Activated CD8-positive, alpha-beta memory T cell treated with anti-CD3 and anti-CD28 coated beads, Interleukin-2, amount 50 U/mL, for 48 hours (primary cell): ENCODE results near the gene RASA2.
"Not testable (repeated sequence)": the region's sequence is repeated elsewhere in the genome, so short reads cannot be mapped to it uniquely, and the experiment has no call there.

ENCODE experiments used
- DNase-seq: peaks from one replicate; pipeline ENCODE4 v3.0.0-alpha.2; 2020

Gene RASA2

DNA sequence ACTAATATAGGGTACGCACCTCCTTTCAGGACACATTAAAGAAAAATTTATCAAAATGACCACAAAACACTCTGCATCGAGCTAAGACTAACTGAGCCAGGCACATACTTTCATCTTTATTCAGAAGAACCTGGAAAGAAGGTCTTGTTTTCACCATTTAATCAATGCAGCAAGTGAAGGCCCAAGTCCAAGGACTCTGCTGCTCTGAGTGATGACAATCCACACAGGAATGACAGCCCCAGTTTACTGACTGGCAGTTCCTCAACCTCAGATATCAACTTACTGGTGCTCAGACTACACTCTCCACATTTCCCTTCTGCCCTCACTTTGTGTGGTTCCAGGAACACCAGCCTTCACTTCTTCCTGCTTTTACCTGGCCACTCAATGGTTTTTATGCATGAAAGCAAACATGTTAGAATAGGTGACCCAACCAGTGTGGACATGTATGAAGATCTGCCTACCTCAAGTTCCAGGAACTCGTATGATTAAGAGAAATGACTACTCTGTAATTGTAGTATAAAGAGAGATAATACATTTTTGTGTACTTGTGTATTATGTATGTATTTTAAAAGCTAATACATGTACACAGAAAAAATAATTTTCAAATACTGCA, 29.1 kb upstream of the RASA2 start:
- no peak for DNase-seq

DNA sequence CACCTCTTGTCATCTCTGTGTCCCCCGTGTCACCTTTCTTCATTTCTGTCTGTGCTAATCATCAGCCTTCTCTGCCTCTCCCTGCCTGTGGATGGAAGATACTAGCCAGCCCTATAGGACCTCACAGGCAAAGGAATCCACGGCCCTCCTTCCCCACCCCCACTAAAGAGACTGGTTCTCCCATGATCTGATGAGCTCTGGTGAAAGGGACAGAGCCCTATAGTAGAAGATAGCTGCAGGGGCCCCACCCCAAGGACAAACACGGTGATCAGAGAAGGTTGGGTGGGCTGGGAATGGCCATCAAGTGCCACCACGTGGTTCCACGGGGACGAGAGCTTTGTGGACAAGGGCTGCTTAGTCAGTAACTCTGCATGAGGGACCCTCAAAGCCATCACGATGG, 27.8 kb upstream of the RASA2 start:
- no peak for DNase-seq

DNA sequence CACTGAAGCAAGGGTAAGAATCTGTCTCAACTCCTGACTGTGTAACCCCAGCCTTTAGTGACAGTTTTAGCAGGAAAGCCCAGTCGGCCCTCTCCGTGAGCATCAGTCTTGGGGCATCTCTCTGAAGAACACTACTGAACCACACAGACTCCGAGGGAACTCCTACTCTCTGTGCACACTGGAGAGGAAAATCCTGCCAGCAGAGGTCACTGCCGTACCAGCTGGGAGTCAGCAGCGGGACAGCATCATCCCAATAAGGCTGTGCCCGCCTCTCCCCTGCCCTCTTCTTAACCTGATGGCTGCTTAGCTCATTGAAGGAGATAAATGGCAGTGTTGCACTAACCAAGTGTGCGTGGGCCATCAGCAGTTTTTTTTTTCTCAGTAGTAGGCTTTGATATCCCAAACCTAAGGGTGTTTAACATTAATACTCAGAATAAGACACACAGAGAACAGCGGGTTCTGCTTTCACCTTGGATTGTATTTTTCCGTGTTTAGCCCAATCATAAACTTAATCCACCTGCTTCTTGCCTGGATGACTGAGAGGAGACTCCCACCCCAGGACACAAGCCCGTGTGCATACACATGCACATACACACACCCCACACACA, 26.6 kb upstream of the RASA2 start:
- DNase-seq: peak; percentile 92

DNA sequence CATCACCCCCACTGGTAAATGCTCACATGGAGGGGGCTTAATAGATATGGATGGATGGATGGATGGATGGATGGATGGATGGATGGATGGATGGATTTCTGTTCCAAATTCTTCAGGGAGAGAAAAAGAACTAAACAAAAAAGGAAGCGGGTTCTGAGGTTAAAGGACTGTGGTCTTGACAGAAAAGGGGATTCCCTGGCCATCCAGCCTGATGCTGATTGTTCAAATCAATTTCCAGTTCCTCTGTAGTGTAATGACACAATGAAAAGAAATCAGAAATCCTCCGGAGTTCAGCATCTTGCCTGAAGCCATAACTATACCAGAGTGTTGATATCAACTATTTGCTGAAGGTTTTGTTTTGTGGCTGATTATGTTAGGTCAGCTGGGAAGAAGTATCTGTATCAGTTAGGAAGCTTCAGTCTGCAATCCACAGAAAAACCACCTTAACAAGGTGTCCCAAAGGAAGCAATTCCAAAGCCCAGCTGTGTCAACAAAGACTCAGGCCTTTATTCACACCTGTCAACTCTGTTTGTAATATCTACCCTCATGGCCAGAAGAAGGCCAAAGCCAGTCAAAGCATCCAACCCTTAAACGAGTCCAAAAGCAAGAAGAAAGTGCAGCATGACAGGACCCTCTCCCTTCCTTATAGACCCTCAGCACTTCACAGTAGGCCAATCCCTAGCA, 24.5 kb upstream of the RASA2 start:
- DNase-seq: no peak

DNA sequence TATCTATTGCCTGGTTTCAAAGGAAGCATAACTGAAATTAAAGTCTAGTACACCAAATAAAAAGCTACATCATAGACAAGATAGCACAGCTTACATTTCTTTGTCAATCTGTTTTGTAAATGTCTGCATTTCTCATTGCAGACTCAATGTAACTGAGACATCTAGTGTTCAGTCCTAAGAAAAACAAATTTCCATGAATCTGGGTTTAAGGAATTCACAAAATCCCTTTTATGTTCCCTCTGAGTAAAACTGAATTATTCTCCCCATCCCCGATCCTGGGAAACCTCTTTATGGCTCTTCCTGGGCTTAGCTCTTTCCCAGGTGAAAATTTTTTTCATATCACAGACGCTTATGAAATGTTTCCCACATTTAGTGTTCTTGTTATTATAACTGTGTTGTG, 21.6 kb upstream of the RASA2 start:
- DNase-seq: no peak

DNA sequence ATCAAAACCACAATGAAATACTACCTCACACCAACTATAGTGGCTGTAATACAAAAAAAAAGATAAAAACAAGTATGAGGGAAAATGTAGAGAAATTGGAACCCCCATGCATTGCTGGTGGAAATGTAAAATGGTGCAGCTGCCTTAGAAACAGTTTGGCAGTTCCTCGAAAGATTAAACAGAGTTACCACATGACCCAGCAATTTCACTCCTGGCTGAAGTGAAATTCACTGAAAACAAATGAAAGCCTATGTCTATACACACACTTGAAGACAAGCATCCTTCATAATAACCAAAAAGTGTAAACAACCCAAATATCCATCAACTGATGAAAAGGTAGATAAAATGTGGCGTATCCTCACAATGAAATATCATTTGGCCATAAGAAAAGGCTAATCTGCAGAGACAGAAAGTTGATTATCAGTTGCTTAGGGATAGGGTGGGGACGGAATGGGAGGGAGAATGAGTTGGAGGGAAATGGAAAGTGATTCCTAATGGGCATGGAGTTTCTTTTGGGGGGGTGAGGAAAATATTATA, 20.1 kb upstream of the RASA2 start:
- DNase-seq: no peak

DNA sequence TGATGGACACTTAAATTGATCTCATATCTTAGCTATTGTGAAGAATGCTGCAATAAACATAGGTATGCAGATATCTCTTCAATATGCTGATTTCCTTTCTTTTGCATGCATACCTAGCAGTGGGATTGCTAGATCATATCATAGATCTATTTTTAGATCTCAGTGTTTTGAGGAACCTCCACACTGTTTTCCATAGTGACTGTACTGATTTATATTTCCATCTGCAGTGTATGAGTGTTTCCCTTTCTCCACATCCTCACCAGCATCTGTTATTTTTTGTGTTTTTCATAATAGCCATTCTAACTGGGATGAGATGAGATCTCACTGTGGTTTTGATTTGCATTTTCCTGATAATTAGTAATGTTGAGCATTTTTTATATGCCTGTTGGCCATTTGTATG, 17.1 kb upstream of the RASA2 start:
- DNase-seq: no peak

DNA sequence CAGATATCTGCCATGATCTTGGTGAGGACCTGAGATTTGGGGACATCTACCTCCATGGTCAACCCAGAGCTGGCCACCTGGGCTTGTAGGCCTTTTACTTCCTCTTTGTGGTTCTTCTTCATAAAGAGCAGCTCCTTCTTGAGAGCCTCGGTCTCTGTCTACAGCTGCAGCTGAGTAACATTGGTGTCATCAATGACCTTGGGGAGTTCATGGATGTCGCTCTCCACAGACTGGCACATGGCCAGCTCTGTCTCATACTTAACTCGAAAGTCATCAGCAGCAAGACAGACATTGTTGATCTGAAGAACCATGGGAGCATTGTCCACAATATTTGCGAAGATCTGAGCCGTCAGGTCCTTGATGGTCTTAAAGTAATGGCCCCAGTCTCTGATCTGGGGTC, 15.7 kb upstream of the RASA2 start:
- DNase-seq: no peak

DNA sequence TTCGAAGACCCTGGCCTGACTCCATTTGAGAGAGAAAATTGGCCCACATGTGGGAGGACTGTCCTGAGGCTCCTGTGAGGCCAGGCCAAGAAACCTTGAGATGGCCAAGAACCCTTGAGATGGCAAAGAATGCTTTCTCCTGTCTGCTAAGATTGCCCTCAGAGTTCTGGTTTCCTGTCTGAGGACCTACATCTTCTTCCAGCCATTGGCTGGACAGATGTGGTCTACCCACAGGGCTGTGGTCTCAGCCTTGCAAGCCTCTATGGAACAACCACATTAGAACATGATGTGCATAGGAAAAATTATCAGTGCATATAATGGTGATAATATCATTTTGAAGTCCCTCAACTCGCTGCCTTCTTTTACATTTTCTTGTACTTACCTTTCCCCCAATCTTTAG, 10.8 kb upstream of the RASA2 start:
- DNase-seq: no peak

DNA sequence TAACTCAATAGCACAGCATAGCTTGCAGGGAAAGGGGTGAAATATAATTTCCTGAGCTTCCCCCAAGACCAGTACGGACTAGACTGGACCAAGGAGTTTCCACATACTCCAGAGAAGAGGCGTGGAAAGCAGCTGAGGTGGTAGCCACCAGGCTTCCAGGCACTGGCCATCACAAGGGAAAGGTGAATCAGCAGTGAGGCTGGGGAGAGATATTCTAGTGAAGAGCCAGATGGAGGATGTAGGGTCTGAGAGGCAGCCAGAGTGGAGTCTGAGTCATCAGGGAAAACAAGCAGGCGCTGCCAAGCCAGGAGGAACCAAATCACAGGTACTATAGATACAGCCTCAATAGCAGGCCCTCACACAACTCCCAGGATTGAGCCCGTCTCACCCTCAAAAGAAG, 9.6 kb upstream of the RASA2 start:
- DNase-seq: no peak

DNA sequence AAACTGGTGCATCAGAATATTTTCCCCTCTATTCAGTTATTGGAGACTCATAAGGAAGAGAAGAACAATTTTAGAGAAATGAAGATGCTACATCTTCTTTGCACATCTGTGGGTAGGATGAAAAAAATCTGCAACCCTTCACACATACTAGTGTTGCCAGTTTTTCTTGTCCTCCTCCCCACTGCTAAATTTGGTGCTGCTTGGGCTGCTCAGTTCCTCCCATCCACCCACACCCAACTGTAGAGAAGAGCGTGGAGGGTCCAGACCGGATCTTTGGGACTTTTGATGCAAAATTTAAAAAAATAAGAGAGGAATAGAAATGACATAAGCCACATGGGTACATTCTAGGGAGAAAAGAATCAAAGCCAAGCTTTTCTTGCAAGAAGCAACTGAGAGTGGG, 8.7 kb upstream of the RASA2 start:
- no peak for DNase-seq

DNA sequence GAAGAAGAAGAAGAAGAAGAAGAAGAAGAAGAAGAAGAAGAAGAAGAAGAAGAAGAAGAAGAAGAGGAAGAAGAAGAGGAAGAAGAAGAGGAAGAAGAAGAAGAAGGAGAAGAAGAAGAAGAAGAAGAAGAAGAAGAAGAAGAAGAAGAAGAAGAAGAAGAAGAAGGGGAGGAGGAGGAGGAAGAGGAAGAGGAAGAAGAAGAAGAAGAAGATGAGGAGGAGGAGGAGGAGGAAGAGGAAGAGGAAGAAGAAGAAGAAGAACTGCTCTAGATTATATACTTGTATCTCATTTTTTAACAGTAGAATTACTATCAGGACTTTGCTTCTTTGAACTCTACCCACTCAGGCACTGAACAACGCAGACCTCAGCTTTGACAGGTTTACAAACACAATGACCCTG, 8.0 kb upstream of the RASA2 start:
- not testable (repeated sequence) for DNase-seq

DNA sequence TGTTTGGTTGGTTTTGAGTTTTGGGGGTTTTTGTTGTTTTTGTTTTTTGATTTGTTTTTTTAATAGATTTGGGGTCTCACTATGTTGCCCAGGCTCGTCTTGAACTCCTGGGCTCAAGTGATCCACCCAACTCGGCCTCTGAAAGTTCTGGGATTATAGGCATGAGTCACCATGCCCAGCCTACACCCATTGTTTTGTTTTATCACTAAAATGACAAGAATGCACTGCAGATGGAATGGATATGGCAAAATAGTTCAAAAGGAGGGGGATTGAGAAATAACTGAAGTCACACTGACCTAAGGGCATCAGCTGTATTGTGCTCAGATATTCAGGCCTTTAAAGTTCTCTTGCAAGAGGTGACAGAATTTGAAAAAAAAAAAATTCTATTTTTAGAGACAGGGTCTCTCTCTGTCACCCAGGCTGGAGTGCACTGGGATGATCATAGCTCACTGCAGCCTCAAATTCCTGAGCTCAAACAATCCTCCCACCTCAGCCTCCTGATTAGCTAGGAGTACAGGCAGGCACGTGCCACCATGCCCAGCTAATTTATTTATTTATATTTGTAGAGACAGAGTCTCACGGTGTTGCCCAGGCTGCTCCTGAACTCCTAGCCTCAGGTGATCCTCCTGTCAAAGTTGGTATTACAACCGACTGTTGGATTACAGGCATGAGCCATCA, 4.4 kb upstream of the RASA2 start:
- no peak for DNase-seq

DNA sequence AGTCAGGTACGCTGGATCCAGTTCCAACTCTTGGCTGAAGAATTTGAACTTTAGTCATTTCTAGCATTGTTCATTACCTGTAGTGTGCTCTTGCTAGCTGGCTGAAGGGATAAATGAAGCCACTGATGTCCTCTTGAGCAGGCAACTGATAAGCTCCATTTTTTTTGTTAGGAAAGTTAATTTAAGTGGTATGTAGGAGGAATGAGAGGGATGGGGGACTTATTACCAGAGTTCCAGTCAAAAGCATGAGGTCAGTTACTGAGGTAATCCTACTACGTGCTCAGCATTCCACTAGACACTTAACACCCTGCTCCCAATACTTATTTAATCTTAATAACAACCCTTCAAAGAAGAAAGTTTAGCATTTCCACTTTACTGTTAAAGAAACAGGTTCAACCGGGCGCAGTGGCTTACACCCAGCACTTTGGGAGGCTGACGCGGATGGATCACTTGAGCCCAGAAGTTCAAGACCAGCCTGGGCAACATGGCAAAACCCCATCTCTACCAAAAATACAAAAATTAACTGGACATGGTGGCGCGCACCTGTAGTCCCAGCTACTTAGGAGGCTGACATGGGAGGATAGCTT, 2.0 kb upstream of the RASA2 start:
- no peak for DNase-seq

DNA sequence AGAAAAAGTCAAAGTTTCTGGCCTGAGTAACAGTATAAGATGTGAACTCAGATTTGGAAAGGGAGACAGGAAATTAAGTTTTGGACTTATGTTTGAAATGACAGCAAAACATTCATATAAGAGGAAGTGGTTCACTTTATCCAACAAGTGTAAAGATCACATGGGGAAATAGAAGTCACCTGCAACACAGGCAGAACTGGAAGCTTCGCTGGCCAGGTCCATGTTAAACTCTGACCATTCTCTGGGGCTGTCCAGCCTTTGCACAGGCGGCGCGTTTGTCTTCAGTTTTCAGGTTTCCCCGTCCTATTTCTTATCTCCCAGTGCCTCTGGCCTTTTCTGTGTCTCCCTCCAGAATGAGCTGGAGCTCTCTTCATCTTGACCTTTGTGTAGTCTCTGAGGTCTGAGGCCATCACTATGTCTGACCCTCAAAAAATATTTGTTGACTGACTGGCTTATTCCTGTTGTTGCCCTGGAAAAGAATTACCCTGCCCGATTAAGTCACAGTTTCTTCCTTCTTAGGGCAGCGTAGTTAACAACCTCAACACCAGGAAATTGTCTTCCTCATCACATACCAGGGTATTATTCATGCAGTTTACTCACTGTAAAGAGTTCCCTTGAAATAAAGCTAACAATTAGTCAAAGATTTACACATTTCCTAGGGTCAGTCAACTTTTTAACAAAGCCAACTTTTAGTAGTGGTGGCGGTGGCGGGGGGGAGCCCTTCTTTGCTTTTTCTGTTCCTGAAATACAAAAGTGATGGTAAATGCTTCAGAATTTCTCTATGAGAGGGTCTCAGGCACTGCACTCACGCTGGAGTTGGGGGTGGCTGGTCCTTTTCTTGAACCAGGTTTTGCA, 959 bp upstream of the RASA2 start:
- no peak for DNase-seq

DNA sequence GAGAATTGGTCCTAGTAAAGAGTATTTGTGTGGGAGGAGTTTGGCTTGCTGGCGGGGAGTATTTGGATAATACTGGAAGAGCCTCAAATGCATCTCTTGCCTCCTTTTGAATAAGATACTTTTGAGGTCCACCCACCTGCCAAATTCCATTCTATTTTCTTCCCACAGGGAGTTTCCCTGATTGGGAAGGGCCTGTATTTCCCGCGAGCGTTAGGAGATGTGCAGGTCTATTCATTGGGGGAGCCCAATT, 406 bp upstream of the RASA2 start:
- DNase-seq: no peak

DNA sequence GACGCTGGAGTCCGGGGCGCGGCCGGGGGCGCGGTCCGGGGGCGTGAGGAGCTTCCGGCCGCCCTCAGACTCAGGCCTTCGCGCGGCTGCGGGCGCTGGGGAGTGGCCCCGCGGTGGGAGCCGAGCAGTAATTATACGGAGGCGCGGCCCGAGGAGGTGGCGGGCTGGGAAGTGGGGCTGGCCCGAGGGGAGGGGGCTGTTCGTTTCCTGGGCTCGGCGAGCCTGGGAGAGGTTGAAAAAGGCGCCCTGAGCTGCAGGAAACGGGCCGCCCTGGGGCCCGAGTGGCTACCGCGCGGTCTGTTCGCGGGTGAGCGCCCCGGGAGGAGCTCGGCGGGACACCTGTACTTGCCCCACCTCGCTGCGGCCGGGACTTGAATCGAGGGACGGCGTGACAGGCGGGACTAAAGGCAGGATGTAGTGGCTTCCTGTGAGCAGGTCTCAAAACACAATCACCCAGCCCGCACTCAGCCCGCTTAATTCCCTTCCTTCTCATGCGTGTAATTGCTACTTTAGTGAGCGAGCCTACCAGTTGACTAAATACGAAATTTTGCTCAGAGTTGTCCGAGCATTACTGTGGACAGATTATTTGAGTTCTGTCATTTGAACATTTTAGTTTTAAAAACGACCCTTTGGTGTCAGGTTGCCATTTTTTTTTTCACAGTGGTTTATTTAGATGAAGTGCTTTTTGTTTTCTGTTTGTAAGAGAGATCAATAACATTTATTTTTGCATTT, 860 bp downstream of the RASA2 start:
- DNase-seq: peak; percentile 91

DNA sequence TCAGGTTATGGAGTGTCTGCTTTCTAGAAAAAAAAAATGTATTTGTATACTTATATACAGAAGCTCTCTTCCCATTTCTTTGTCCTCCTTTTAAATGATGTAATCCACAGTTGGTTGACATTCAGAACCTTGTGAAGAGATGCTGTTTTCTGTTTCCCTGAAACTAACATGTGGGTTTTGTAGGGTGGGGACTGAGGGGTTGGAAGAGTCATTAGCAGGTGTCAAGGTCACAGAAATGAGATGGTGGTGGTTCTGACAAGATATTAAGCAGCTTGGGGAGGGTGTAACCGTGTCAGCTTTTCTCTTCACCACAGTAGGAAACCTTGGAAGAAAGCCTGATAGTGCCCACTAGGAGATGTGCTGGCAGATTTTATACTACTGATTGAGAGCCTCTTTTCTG, 2.4 kb downstream of the RASA2 start:
- no peak for DNase-seq

DNA sequence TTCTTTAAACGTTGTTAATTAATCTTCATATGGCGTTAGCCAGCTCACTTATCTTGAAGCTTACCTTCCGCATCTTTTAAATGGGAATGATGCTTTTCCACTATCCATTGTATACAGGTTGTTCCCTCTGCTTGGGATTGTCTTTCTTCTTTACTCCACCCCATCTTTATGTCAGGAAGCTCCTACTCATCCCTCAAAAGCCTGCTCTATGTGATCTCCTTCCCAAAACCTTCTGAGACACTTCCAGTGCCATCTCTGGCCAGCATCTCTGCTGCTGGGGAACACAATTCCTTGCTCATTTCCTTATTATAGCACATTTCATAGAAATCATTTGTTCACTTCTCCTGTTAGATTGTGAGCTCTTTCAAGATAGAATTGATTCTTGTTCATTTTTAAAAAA, 4.3 kb downstream of the RASA2 start:
- no peak for DNase-seq

DNA sequence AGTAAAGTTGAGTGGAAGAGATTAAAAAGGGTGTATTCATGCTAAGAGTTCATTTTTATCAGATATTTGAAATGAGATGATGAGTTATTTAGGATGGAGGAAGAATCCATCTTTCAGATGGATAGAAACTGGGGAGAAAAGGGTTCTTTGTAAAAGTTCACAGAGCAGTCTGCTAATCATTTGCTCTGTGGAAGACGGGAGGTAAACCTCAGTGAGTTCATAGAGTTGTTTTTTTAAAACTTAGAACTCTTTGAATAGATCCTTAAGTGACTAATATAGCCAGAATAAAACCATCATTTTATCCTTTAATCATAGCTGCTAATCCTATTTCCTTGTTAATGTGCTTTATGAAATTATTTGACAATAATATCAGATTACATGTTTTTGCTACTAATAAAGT, 5.1 kb downstream of the RASA2 start:
- no peak for DNase-seq

DNA sequence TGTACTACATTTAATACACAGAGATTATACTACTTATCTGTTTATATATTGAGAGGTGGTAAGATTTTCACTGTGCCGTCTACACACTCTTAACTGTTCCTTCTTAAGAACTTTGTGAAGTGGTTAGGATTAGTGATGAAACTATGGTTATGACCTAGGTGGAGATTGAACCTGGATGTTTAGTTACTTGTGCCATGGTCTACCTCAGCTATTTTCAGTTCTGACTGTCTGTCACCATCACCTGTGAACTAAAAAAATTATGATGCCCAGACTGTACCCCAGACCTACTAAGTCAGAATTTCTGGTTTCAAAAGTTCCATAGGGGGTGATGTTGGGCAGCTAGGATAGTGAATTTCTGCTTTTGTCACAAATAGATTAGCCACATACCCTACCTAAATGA, 6.4 kb downstream of the RASA2 start:
- DNase-seq: no peak

DNA sequence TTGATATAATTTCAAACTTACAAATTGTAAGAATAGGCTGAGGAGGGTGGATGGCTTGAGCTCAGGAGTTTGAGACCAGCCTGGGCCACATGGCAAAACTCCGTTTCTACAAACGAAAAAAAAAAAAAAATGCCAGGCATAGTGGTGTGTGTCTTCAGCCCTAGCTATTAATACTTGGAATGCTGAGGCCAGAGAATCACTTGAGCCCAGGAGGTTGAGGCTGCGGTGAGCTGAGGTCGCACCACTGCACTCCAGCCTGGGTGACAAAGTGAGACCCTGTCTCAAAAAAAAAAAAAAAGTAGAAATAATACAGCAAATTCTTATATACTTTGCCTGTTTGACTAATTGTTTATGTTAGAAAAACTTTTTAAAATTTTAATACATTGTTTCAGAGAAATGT, 10.8 kb downstream of the RASA2 start:
- DNase-seq: not testable (repeated sequence)
